Measurements from ENCODE around the gene PRSS12.

Gene PRSS12

GRCh38 chr4:118338981-118339765 lies 13.6 kb downstream of the PRSS12 start:
- TF ChIP-seq OSR1 (CRISPR knock-in tag; IDR thresholded peaks at IDR 0.05) = no peak
- TF ChIP-seq SNAI2 (CRISPR knock-in tag; IDR thresholded peaks at IDR 0.05) = no peak
- TF ChIP-seq TCF4 (CRISPR knock-in tag; IDR thresholded peaks at IDR 0.05; ENCODE audit: borderline replicate concordance) = no peak
- TF ChIP-seq ZNF565 (CRISPR knock-in tag; conservative IDR thresholded peaks at IDR 0.05; ENCODE audit: low read depth) = no peak
- TF ChIP-seq, protein P1, sequence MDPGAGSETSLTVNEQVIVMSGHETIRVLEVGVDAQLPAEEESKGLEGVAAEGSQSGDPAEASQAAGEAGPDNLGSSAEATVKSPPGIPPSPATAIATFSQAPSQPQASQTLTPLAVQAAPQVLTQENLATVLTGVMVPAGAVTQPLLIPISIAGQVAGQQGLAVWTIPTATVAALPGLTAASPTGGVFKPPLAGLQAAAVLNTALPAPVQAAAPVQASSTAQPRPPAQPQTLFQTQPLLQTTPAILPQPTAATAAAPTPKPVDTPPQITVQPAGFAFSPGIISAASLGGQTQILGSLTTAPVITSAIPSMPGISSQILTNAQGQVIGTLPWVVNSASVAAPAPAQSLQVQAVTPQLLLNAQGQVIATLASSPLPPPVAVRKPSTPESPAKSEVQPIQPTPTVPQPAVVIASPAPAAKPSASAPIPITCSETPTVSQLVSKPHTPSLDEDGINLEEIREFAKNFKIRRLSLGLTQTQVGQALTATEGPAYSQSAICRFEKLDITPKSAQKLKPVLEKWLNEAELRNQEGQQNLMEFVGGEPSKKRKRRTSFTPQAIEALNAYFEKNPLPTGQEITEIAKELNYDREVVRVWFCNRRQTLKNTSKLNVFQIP (CRISPR knock-in tag; IDR thresholded peaks at IDR 0.05; ENCODE audit: borderline replicate concordance, low read depth) = no peak
- no peak for TF ChIP-seq ZNF70 (CRISPR knock-in tag; IDR thresholded peaks at IDR 0.05)
- no peak for TF ChIP-seq ZNF8 (CRISPR knock-in tag; IDR thresholded peaks at IDR 0.05)
- no peak for TF ChIP-seq PPARA (CRISPR knock-in tag; IDR thresholded peaks at IDR 0.05; ENCODE audit: borderline replicate concordance)
- TF ChIP-seq RARB (CRISPR knock-in tag; IDR thresholded peaks at IDR 0.05) = no peak
- no peak for TF ChIP-seq CSDC2 (CRISPR knock-in tag; IDR thresholded peaks at IDR 0.05)
- no peak for TF ChIP-seq ESRRG (CRISPR knock-in tag; IDR thresholded peaks at IDR 0.05)
- no peak for TF ChIP-seq CREB5 (CRISPR knock-in tag; IDR thresholded peaks at IDR 0.05; ENCODE audit: low read depth)
- no peak for TF ChIP-seq GLIS3 (CRISPR knock-in tag; IDR thresholded peaks at IDR 0.05)
- TF ChIP-seq ZFP3 (CRISPR knock-in tag; IDR thresholded peaks at IDR 0.05) = no peak
- TF ChIP-seq TSHZ2 (CRISPR knock-in tag; IDR thresholded peaks at IDR 0.05) = no peak
- TF ChIP-seq ARNTL (CRISPR knock-in tag; IDR thresholded peaks at IDR 0.05; ENCODE audit: borderline replicate concordance, low read depth) = no peak
- no peak for TF ChIP-seq ZFP30 (CRISPR knock-in tag; IDR thresholded peaks at IDR 0.05)
- TF ChIP-seq ISL1 (CRISPR knock-in tag; IDR thresholded peaks at IDR 0.05) = no peak
- peak; percentile 78 for ATAC-seq

GRCh38 chr4:118338518-118338917 lies 14.3 kb downstream of the PRSS12 start:
- TF ChIP-seq ISL1 (CRISPR knock-in tag; IDR thresholded peaks at IDR 0.05) = 0 out of 2 replicates have a peak, but pooled peaks have one; percentile 17
- TF ChIP-seq ZNF8 (CRISPR knock-in tag; IDR thresholded peaks at IDR 0.05) = no peak
- no peak for ATAC-seq

DNA sequence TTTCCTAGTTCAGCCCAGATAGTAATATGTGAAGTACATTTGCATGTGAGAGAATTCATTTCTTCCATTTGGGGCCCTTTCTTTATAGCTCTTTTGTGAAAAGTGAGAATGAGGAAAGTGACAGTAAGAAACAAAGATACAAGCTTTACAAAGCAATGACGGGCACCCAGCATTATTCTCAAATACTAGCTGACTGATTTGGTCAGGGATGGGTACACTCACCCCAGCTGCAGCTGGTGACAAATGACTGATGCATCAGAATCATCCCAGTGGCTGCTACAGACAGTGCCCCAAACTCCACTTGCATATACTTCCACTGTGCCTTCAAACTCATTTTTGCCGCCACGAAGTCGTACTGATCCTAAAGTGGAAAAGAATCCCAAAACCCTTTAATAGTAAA lies 14.8 kb downstream of the PRSS12 start:
- TF ChIP-seq ISL1 (CRISPR knock-in tag; IDR thresholded peaks at IDR 0.05) = no peak
- no peak for TF ChIP-seq ZNF70 (CRISPR knock-in tag; IDR thresholded peaks at IDR 0.05)
- no peak for TF ChIP-seq CREB5 (CRISPR knock-in tag; IDR thresholded peaks at IDR 0.05; ENCODE audit: low read depth)
- TF ChIP-seq, protein P1 (CRISPR knock-in tag; IDR thresholded peaks at IDR 0.05; ENCODE audit: borderline replicate concordance, low read depth) = no peak
- TF ChIP-seq SNAI2 (CRISPR knock-in tag; IDR thresholded peaks at IDR 0.05) = no peak
- no peak for TF ChIP-seq ZFP3 (CRISPR knock-in tag; IDR thresholded peaks at IDR 0.05)
- no peak for TF ChIP-seq ZFP30 (CRISPR knock-in tag; IDR thresholded peaks at IDR 0.05)
- no peak for TF ChIP-seq CSRNP3 (CRISPR knock-in tag; IDR thresholded peaks at IDR 0.05)
- TF ChIP-seq ZC3H10 (CRISPR knock-in tag; IDR thresholded peaks at IDR 0.05) = no peak
- no peak for TF ChIP-seq GLIS3 (CRISPR knock-in tag; IDR thresholded peaks at IDR 0.05)
- TF ChIP-seq BACH2 (CRISPR knock-in tag; IDR thresholded peaks at IDR 0.05; ENCODE audit: borderline replicate concordance) = no peak
- no peak for TF ChIP-seq OSR1 (CRISPR knock-in tag; IDR thresholded peaks at IDR 0.05)
- no peak for TF ChIP-seq PPARA (CRISPR knock-in tag; IDR thresholded peaks at IDR 0.05; ENCODE audit: borderline replicate concordance)
- TF ChIP-seq ZNF565 (CRISPR knock-in tag; conservative IDR thresholded peaks at IDR 0.05; ENCODE audit: low read depth) = no peak
- TF ChIP-seq ESRRG (CRISPR knock-in tag; IDR thresholded peaks at IDR 0.05) = no peak
- no peak for TF ChIP-seq ZNF8 (CRISPR knock-in tag; IDR thresholded peaks at IDR 0.05)
- no peak for TF ChIP-seq TCF4 (CRISPR knock-in tag; IDR thresholded peaks at IDR 0.05; ENCODE audit: borderline replicate concordance)
- TF ChIP-seq ARNTL (CRISPR knock-in tag; IDR thresholded peaks at IDR 0.05; ENCODE audit: borderline replicate concordance, low read depth) = no peak
- no peak for TF ChIP-seq RARB (CRISPR knock-in tag; IDR thresholded peaks at IDR 0.05)
- no peak for TF ChIP-seq CSDC2 (CRISPR knock-in tag; IDR thresholded peaks at IDR 0.05)
- peak; percentile 50 for ATAC-seq
